Peyer's patch (tissue), 4 donors: Measurements from ENCODE around the gene IGF1R.

ENCODE experiments used
- CTCF ChIP-seq, 6 experiments: fragments of 450-650 bp in 4 of 6; fragments of 200-600 bp in 2 of 6; sonication (generic) in 1 of 6; IDR thresholded peaks; one replicate each; pipeline ENCODE4 v1.5.1; 2017 to 2019; ENCODE audit warnings: antibody characterized with exemption in 6 of 6, mild to moderate bottlenecking in 3 of 6, moderate library complexity in 1 of 6
- POLR2A ChIP-seq, 2 donors: fragments of 450-650 bp; IDR thresholded peaks; one replicate each; pipeline ENCODE4 v1.5.1; 2017; ENCODE audit warnings: antibody characterized with exemption in 2 of 2, mild to moderate bottlenecking in 2 of 2, moderate library complexity in 2 of 2

GRCh38 chr15:98977441-98977840 lies 329.1 kb downstream of the IGF1R start:
- TF ChIP-seq CTCF (IDR thresholded peaks at IDR 0.05) (no peak), POLR2A (IDR thresholded peaks at IDR 0.05) (no peak)
